Measurements from ENCODE around the gene TRIM10.

TRIM10 gene

DNA sequence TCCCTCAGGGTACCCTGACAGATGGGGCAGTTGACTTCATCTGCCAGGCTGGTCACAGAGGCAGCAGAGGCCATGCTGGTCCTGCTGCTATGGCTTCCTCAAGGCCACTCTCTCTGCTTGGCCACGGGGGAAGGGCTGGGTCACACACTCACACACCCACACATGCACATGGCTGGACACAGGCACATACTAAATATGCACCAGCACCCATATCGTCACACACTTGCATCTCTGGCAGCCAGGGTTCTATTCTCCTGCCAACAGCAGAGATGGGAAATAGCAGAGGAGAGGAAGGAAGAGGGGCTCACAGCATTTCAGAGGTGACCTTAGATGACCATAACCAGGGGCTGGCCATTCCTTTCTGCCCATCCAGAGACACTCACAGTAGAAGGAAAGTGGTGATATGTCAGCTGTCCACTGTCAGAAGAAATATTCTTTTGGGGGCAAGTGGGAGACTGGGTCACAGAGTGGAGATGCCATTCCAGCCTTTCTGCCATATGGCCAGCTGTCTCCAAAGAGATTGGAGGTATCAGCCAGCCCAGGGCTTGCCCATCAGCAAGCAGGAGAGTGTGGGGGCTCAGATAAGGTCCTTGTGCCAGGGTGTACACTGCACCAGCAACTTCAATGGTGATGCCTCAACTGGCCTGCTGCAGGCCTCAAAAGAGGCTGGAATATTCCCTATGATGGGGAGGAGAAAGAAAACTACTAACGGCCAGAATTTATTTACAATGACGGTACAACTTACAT, at the start of gene TRIM10:
TRIM10 (minus strand) TSS at position 427 of the 747 bp plus-strand sequence; CDS start at position 74, 353 bp downstream.
- DNase-seq, result no peak

DNA sequence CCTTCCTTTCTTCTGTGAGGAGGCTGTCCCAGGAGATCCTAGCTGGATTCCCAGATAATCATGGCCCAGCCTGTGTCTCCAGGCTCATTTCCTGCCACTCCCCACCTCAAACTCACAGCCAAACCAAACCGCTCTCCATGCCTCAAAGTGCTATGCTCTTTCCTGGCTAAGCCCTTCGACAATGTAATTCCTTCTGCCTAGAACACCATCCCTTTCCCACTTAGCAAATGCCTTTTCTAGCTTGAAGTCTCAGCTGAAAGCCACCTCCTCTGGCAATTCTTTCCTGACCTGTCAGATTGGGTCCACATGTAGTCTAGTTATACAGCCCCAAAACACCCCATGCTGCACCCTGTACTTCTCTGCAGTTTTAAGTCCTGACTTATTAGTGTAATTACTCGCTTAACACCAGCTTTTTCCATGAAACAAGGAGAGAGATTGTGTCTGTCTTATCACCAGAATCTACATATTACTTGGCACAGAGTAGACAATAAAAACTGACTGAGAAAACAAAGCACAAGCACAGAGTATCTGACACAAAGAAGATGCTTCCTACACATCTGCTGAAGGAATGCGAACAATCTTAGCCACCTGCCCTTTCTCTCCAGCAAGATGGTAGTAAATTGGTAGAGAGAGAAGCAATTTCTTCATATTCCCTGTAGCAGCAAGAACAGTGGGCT, 46.7 kb upstream of the TRIM10 start:
- DNase-seq, result no peak

DNA sequence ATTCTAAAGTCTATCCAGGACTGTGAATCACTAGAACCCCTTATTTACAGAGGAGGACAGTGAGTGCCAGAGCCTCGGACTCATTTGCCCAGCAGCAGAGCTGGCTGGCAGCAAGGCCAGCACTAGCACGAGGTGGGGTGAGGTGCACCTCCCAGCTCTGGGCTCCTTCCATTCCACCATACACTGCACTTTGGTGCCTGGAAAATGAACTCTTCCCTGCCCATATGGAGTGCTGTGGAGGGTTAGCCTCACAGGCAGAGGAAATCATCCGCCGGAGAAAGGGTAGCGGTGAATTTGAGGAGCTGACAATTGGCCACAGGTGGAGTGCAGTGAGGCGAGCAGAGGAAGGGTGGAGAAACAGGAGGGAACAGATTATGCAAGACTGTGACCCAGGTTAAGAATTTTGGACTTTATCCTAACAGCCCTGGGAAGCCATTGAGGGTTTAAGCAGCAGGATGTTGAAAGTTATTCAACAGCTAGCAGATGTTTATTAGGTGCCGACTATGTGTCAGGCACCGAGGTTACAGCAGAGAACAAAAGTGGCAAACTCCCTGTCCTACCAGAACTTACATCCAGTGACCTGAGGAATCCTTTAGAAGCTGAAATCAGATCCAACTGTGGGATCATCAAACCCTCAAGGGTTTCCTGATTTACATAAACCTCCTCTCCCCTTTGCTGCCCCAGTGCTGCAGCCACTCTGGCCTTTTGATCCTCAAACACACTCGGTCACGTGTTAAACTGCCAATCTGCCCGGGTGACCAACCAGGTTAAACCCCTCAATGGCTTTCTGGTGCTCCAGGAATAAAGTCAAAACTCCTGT, 46.0 kb upstream of the TRIM10 start:
- DNase-seq, result no peak

- no peak for DNase-seq
These were observed 45.1 kb upstream of the TRIM10 start for GRCh38 chr6:30206152-30206551.

GRCh38 chr6:30204116-30204515, 43.1 kb upstream of the TRIM10 start:
- no peak for DNase-seq

DNA sequence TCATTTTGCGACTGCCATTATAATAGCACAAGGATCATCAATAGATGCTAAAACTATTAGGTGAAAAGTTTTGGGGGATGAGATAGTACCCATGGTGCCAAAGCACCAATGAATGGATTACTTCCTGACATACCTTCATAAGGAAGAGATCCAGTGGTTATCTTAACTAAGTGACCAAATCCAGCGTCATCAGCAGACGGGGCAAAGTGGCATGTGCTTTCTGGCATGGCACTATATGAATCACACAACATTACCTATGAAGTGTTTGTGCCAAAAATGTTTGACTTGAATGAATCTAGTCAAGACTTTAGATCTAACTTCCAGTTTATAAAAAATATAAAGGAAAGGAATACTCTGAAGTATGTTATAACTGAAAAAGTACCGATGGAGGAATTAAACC, 41.4 kb upstream of the TRIM10 start:
- DNase-seq, result no peak

GRCh38 chr6:30200551-30201281, 39.7 kb upstream of the TRIM10 start:
- DNase-seq, result no peak

GRCh38 chr6:30198166-30199084, 37.4 kb upstream of the TRIM10 start:
- no peak for DNase-seq

- DNase-seq, result no peak
These were observed 35.4 kb upstream of the TRIM10 start for GRCh38 chr6:30196376-30196775.

- DNase-seq, result no peak
These were observed 34.9 kb upstream of the TRIM10 start for GRCh38 chr6:30195951-30196350.

GRCh38 chr6:30194797-30195690, 34.0 kb upstream of the TRIM10 start:
- no peak for DNase-seq

GRCh38 chr6:30192076-30192475, 31.1 kb upstream of the TRIM10 start:
- no peak for DNase-seq

GRCh38 chr6:30188541-30188940, 27.5 kb upstream of the TRIM10 start:
- DNase-seq, result no peak

- no peak for DNase-seq
These were observed 25.0 kb upstream of the TRIM10 start for GRCh38 chr6:30185846-30186484.

- DNase-seq, result no peak
These were observed 23.5 kb upstream of the TRIM10 start for GRCh38 chr6:30184417-30185031.

DNA sequence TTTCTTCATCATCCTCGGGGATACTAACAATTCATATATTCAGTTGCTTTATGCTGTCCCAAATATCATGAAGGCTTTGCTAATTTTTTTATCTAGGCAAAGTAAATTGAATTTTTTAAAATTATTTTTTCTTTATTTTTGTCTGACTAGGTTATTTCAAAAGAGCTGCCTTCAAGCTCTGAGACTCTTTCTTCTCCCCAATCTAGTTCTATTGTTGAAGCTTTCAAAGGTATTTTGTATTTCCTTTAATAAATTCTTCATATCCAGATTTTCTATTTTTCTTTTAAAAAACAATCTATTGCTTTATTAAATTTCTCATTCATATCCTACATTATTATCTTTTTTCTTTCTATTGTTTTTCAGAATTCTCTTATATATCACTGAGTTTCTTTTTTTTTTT, 19.1 kb upstream of the TRIM10 start:
- DNase-seq, result no peak

DNA sequence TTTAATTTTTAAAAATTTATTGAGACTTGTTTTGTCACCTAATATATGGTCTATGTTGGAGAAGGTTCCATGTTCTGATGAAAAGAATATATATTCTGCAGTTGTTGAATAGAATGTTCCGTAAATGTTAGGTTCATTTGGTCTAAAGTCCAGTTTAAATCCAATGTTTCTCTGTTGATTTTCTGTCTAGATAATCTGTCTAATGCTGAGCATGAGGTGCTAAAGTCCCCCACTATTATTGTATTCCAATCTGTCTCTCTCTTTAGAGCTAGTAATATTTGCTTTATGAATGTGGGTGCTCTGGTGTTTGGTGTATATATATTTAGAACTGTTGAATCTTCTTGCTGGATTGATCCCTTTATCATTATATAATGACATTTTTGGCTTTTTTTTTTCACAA, 17.8 kb upstream of the TRIM10 start:
- no peak for DNase-seq

- DNase-seq, result no peak
These were observed 14.8 kb upstream of the TRIM10 start for GRCh38 chr6:30175765-30176164.

DNA sequence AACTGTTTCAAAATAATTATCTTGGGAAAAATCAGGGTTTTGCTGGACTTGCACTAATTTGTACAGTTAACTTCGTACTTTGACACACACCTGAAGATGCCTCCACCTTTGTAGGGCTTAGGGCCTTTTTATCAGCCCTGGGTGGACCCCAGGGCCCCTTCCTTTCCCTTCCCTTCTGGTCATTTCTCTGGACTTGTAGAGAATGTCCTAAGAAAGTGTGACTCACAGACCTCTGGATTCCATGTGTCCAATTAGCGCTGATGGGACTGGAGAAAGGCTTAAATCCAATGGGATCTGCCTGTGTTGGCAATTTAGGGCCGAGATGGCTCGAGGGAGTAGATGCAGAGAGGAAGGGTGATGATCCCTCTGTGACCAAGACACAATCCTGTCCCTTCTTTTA, 11.7 kb upstream of the TRIM10 start:
- DNase-seq, result no peak
